IMR-90 (cell line): Measurements from ENCODE around the gene KCNE4. TPM values are rescaled to one million over a fixed set of nuclear protein-coding genes. Genes with fewer than 3 reads are reported as not detected.

Experiments
- ATAC-seq: fragments of 200-7000 bp; cut with Tn5 transposase; 2 replicates; pipeline ENCODE4 v1.9.1; 2020; ENCODE audit warnings: low read depth, mild to moderate bottlenecking, moderate library complexity
- BruUV-seq: library from RNA; stranded (reverse); fragments of 400-500 nt; replicated peaks from 2 replicates; lab custom pipeline; 2021; lab: Mats Ljungman, UMichigan
- CTCF ChIA-PET: fragments of 300-600 bp; formaldehyde crosslinking; extraction: SDS; loops from one replicate; lab custom pipeline; 2021; ENCODE audit warnings: antibody characterized with exemption; lab: Yijun Ruan, JAX
- POLR2A ChIA-PET: fragments of 300-600 bp; sonication (Branson Sonifier 250); formaldehyde crosslinking; loops from one replicate; lab custom pipeline; 2022; ENCODE audit warnings: antibody characterized with exemption; ENCODE audit not compliant: unreplicated experiment; lab: Charles Lee
- DNase-seq: peaks from one replicate; pipeline ENCODE4 v3.0.0; 2013
- H2AFZ ChIP-seq: replicated peaks from 2 replicates; pipeline ENCODE3; 2013; ENCODE audit warnings: low read length, mild to moderate bottlenecking; ENCODE audit not compliant: poor library complexity
- H2AK5ac ChIP-seq: 2 replicates; pipeline ENCODE4 v1.6.1; 2013; ENCODE audit warnings: low read depth, low read length, inconsistent platforms
- H2AK9ac ChIP-seq: replicated peaks from 2 replicates; pipeline ENCODE3; 2013; ENCODE audit warnings: mild to moderate bottlenecking, low read depth, low read length, moderate library complexity; ENCODE audit not compliant: poor library complexity
- H2BK120ac ChIP-seq: 2 replicates; pipeline ENCODE4 v1.6.1; 2013; ENCODE audit warnings: low read depth, low read length, inconsistent platforms
- H2BK15ac ChIP-seq: 3 replicates; pipeline ENCODE4 v1.6.1; 2013; ENCODE audit warnings: low read depth, low read length, inconsistent platforms
- H2BK20ac ChIP-seq: 2 replicates; pipeline ENCODE4 v1.6.1; 2013; ENCODE audit warnings: low read depth, mild to moderate bottlenecking, inconsistent platforms, low read length, moderate library complexity
- H2BK5ac ChIP-seq: 2 replicates; pipeline ENCODE4 v1.6.1; 2013; ENCODE audit warnings: mild to moderate bottlenecking, low read depth, low read length, inconsistent platforms; ENCODE audit not compliant: poor library complexity, severe bottlenecking
- H3K14ac ChIP-seq: replicated peaks from 2 replicates; pipeline ENCODE4 v1.6.1; 2013; ENCODE audit warnings: low read depth, low read length, inconsistent platforms
- H3K18ac ChIP-seq: 2 replicates; pipeline ENCODE4 v1.6.1; 2013; ENCODE audit warnings: low read depth, low read length, control low read depth
- H3K23ac ChIP-seq: 2 replicates; pipeline ENCODE4 v1.6.1; 2013; ENCODE audit warnings: low read depth, low read length, inconsistent platforms
- H3K27ac ChIP-seq: 2 replicates; pipeline ENCODE4 v1.5.1; 2013; ENCODE audit warnings: mild to moderate bottlenecking, control low read depth, low read length; ENCODE audit not compliant: insufficient read depth
- H3K27me3 ChIP-seq: 2 replicates; pipeline ENCODE4 v1.6.1; 2013; ENCODE audit warnings: low read length; ENCODE audit not compliant: control insufficient read depth, insufficient read depth
- H3K36me3 ChIP-seq: 2 replicates; pipeline ENCODE4 v1.6.1; 2013; ENCODE audit warnings: low read length, mixed read lengths; ENCODE audit not compliant: control insufficient read depth, insufficient read depth
- H3K4ac ChIP-seq: 2 replicates; pipeline ENCODE4 v1.6.1; 2013; ENCODE audit warnings: low read depth, low read length, inconsistent platforms
- H3K4me1 ChIP-seq: 2 replicates; pipeline ENCODE4 v1.6.1; 2013; ENCODE audit warnings: low read length, mixed read lengths; ENCODE audit not compliant: control insufficient read depth, insufficient read depth
- H3K4me2 ChIP-seq: 2 replicates; pipeline ENCODE4 v1.6.1; 2013; ENCODE audit warnings: low read depth, mild to moderate bottlenecking, control low read depth, low read length, moderate library complexity
- H3K4me3 ChIP-seq: 2 replicates; pipeline ENCODE4 v1.5.1; 2013; ENCODE audit warnings: low read depth, mild to moderate bottlenecking, control low read depth, low read length, moderate library complexity; ENCODE audit not compliant: insufficient read depth
- H3K56ac ChIP-seq: 2 replicates; pipeline ENCODE4 v1.6.1; 2013; ENCODE audit warnings: low read length, inconsistent platforms; ENCODE audit not compliant: insufficient read depth; ENCODE audit errors: extremely low read depth
- H3K79me1 ChIP-seq, 2 experiments: 2 replicates each; pipeline ENCODE4 v1.6.1; 2013; ENCODE audit warnings: low read length in 2 of 2, inconsistent platforms in 1 of 2, low read depth in 1 of 2
- H3K9ac ChIP-seq: 2 replicates; pipeline ENCODE4 v1.6.1; 2013; ENCODE audit warnings: low read depth, low read length, control low read depth
- H3K9me1 ChIP-seq: 2 replicates; pipeline ENCODE4 v1.6.1; 2013; ENCODE audit warnings: low read length, inconsistent platforms; ENCODE audit not compliant: insufficient read depth
- H3K9me3 ChIP-seq: 2 replicates; pipeline ENCODE4 v1.6.1; 2013; ENCODE audit warnings: low read length; ENCODE audit not compliant: control insufficient read depth, insufficient read depth
- H4K20me1 ChIP-seq: 2 replicates; pipeline ENCODE4 v1.6.1; 2013; ENCODE audit warnings: low read length, inconsistent platforms; ENCODE audit not compliant: insufficient read depth
- H4K5ac ChIP-seq: 2 replicates; pipeline ENCODE4 v1.6.1; 2013; ENCODE audit warnings: mild to moderate bottlenecking, low read depth, low read length, control low read depth
- H4K8ac ChIP-seq, 2 experiments: 2 replicates each; pipeline ENCODE4 v1.6.1; 2013; ENCODE audit warnings: low read depth in 2 of 2, low read length in 2 of 2, control low read depth in 1 of 2, inconsistent platforms in 1 of 2
- H4K91ac ChIP-seq: 2 replicates; pipeline ENCODE4 v1.6.1; 2013; ENCODE audit warnings: low read depth, low read length, inconsistent platforms; ENCODE audit not compliant: insufficient read depth
- BHLHE40 ChIP-seq: fragments of 150-350 bp; IDR thresholded peaks from 2 replicates; pipeline ENCODE4 v1.6.1; 2016; ENCODE audit warnings: mild to moderate bottlenecking, low read depth, low read length
- CHD1 ChIP-seq: IDR thresholded peaks from 2 replicates; pipeline ENCODE4 v1.6.1; 2012; ENCODE audit warnings: low read depth, low read length, improper control_type of control experiment
- ELK1 ChIP-seq: fragments of 150-350 bp; IDR thresholded peaks from 2 replicates; pipeline ENCODE4 v1.6.1; 2016; ENCODE audit warnings: low read depth, mild to moderate bottlenecking, low read length, moderate library complexity, borderline replicate concordance
- FOS ChIP-seq: fragments of 150-350 bp; IDR thresholded peaks from 2 replicates; pipeline ENCODE4 v1.6.1; 2016; ENCODE audit warnings: low read depth, low read length
- MAFK ChIP-seq: IDR thresholded peaks from 2 replicates; pipeline ENCODE4 v1.6.1; 2012; ENCODE audit warnings: low read depth, low read length, improper control_type of control experiment
- MAZ ChIP-seq: IDR thresholded peaks from 2 replicates; pipeline ENCODE4 v1.6.1; 2012; ENCODE audit warnings: low read depth, mild to moderate bottlenecking, low read length, improper control_type of control experiment, moderate library complexity, borderline replicate concordance
- NFE2L2 ChIP-seq: fragments of 150-350 bp; IDR thresholded peaks from 2 replicates; pipeline ENCODE4 v1.6.1; 2016; ENCODE audit warnings: low read depth, mild to moderate bottlenecking, low read length
- POLR2A ChIP-seq: IDR thresholded peaks from 2 replicates; pipeline ENCODE4 v1.6.1; 2012; ENCODE audit warnings: mild to moderate bottlenecking, low read depth, low read length
- RFX5 ChIP-seq: IDR thresholded peaks from 2 replicates; pipeline ENCODE4 v1.8.0; 2012; ENCODE audit warnings: low read depth, mild to moderate bottlenecking, low read length, moderate library complexity
- USF2 ChIP-seq: fragments of 150-350 bp; IDR thresholded peaks from 2 replicates; pipeline ENCODE4 v1.6.1; 2017; ENCODE audit warnings: mild to moderate bottlenecking, antibody characterized with exemption, low read length, low read depth
- WGBS, 2 experiments: methylation state at CpG; one replicate each; pipeline versions ENCODE4 v1.1.5 to v1.1.7; 2013; ENCODE audit warnings: missing lambda C conversion rate in 2 of 2; ENCODE audit not compliant: insufficient read length in 1 of 2; ENCODE audit errors: extremely low coverage in 2 of 2; 5-methylcytosine and 5-hydroxymethylcytosine counted together
- dilution Hi-C: fragments of 300-500 bp; cut with HindIII; formaldehyde crosslinking; loops from one replicate; pipeline ENCODE4 v1.14.3; 2018; ENCODE audit warnings: low sequenced_read_pairs; ENCODE audit not compliant: unreplicated experiment
- in situ Hi-C: fragments of 300-500 bp; cut with MboI; formaldehyde crosslinking; loops from 3 replicates; pipeline ENCODE4 v1.14.3; 2019; ENCODE audit warnings: low sequenced_read_pairs, inconsistent platforms, mixed read lengths
- intact Hi-C: fragments of 100-400 bp; cut with micrococcal nuclease; formaldehyde crosslinking; loops from 2 replicates; pipeline ENCODE4 v1.10.0; 2022
- polyA plus RNA-seq, 3 experiments: library from polyadenylated mRNA; depleted of rRNA; stranded (reverse); fragments of >200 nt; gene quantifications; 2 replicates each; pipeline ENCODE4 v1.2.3, GENCODE V29; 2012; ENCODE audit warnings: low replicate concordance in 1 of 3
- total RNA-seq: library from RNA; depleted of rRNA; stranded (reverse); fragments of >200 nt; gene quantifications from 2 replicates; pipeline ENCODE4 v1.2.3, GENCODE V29; 2012

The KCNE4 gene
- total and polyA plus RNA-seq, 2 of the 4 experiments (the other 2 are of a cell fraction) = 6.6 to 6.8 TPM

- peak overlapping the region; percentile 19 for H4K5ac ChIP-seq
- ChIA-PET CTCF (interaction anchor here (0.6 to 1.9 kb wide), 3 partner anchors 26 to 346 kb away, joined by 3 to 10 read pairs (median 4); no protein-coding TSS in a partner anchor), POLR2A (interaction anchor here (0.6 kb wide), 1 partner anchor 20 kb away, joined by 3 read pairs; no protein-coding TSS in a partner anchor)
- peak overlapping the region; percentile 89 for H2AFZ ChIP-seq
- H3K9ac ChIP-seq = peak overlapping the region; percentile 67
- peaks cover 6 to 21% of the 10 kb centered on the region in 2 experiments; a peak in 3 of 4 replicates for H3K79me1 ChIP-seq
- H3K4ac ChIP-seq = peak overlapping the region; percentile 85
- DNase-seq (no peak), ATAC-seq (peak; percentile 7; the same call in 1 of the 2 replicates)
- dilution Hi-C loops (no loop called here), in situ Hi-C loops (no loop called here), intact Hi-C loops (loop anchor here (1.0 to 10.0 kb wide), 4 partner anchors 71 to 744 kb away; no protein-coding TSS in a partner anchor)
- H3K23ac ChIP-seq = peak overlapping the region; percentile 77; the same call in 1 of the 2 replicates
- H3K27ac ChIP-seq = peak overlapping the region; percentile 68
- peak overlapping the region; percentile 41 for H3K4me3 ChIP-seq
- no peaks in the 10 kb centered on the region for H3K27me3 ChIP-seq
- peak overlapping the region; percentile 91 for H2AK9ac ChIP-seq
- peak overlapping the region; percentile 57; the same call in 1 of the 2 replicates for H3K56ac ChIP-seq
- peaks cover 28% of the 10 kb centered on the region for H3K4me1 ChIP-seq
- peak overlapping the region; percentile 90 for H4K91ac ChIP-seq
- peak overlapping the region; percentile 86 for H3K14ac ChIP-seq
- WGBS, 2 experiments = 47% methylated on average over 25 of the region's 42 CpGs; no CpG with 5 or more reads in 1 of the 2 experiments
- peak; percentile 63; the same call in 1 of the 2 replicates for TF ChIP-seq BHLHE40
- no peak for TF ChIP-seq MAZ
- no peak for TF ChIP-seq ELK1
- no peak for TF ChIP-seq NFE2L2
- no peak for TF ChIP-seq RFX5
- no peak for TF ChIP-seq MAFK
- 0 out of 2 replicates have a peak, but pooled peaks have one; percentile 4 for TF ChIP-seq POLR2A
- TF ChIP-seq CHD1 = no peak
- TF ChIP-seq USF2 = no peak
- no peak for TF ChIP-seq FOS
- H3K18ac ChIP-seq = peak overlapping the region; percentile 72
- peak overlapping the region; percentile 85 to 86; a peak in 3 of 4 replicates for H4K8ac ChIP-seq
- peak overlapping the region; percentile 55 for H2BK20ac ChIP-seq
- peak overlapping the region; percentile 66 for H3K4me2 ChIP-seq
- H3K36me3 ChIP-seq = no peaks in the 10 kb centered on the region
- H3K9me1 ChIP-seq = peaks cover 16% of the 10 kb centered on the region
- H4K20me1 ChIP-seq = no peaks in the 10 kb centered on the region
- H2BK15ac ChIP-seq = peak overlapping the region; percentile 77; the same call in 1 of the 3 replicates
- no TSS peak for BruUV-seq
- H2AK5ac ChIP-seq = peak overlapping the region; percentile 85
- H3K9me3 ChIP-seq = no peaks in the 10 kb centered on the region
- H2BK120ac ChIP-seq = peak overlapping the region; percentile 80
- peak overlapping the region; percentile 89 for H2BK5ac ChIP-seq
These were observed 826 bp downstream of the KCNE4 start for GRCh38 chr2:223052548-223053483.
